ENCODE results near the gene CYP27C1. TPM values are rescaled to one million over a fixed set of nuclear protein-coding genes. Genes with fewer than 3 reads are reported as not detected.

Gene CYP27C1
- total RNA-seq, 1 experiment from 2014 or later, result not detected

DNA sequence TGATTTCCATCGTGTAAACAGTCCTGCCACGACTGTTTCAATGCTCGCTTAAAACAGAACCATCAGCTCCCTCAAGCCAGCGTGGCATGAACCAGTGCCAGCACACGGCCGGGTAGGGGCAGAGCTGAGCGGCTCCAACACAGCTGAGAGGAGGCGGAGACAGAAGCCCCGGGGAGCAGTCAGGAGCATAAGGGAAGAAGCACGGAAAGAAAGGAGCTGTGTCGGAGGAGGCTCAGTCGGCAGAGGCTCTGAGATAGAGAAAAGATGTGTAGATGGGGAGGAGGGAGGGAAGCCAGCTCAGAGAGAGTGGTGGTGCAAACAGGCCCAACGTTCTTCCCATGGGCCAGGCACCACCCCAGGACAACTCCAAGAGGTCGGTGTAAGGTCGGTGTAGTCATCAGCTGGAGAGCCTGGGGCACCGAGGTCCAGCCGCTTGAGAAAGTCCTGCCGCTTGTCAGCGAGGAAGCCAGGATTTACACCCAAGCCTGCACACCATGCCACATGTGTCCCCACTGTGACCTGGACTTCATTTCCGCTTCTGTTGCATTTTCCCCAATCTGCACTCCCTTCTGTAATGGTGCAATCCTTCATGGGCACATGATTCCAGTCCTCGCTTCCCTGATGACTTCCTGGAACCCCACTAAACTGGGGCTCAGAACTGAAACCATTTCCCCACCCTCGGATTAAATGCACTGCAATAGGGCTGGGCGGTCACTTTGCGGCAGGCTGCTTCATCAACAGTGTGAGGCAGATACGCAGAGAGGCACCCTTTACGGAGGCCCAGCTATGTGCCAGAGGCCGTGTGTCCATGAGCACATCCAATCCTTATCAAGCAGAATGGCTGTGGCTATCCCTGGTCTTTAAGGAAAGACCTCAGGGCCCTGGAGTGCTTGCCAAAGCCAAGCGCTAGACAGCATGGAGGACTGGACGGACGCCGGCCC is 43.5 kb downstream of the CYP27C1 start:
- Histone ChIP-seq H3K4me1 (ENCODE audit: control insufficient read depth in 1 of 2, insufficient read depth in 2 of 2, low read length in 2 of 2) (no peaks in the 10 kb centered on the region; a peak in 1 of 4 replicates), H3K36me3 (ENCODE audit: control insufficient read depth in 1 of 2, insufficient read depth in 2 of 2, low read length in 2 of 2) (no peaks in the 10 kb centered on the region), H3K9me3 (ENCODE audit: control insufficient read depth in 1 of 2, insufficient read depth in 1 of 2, low read depth in 1 of 2, low read length in 2 of 2) (0 out of 4 replicates have a peak, but pooled peaks cover 0 to 7% of the 10 kb centered on the region in 2 experiments), H2AFZ (ENCODE audit: low read depth, low read length, poor library complexity, severe bottlenecking) (no peak overlapping the region), H3K4me2 (ENCODE audit: low read length) (no peak overlapping the region), H3K9ac (ENCODE audit: low read length) (no peak overlapping the region), H3K27ac (ENCODE audit: low read depth, low read length) (no peak overlapping the region), H3K4me3 (replicated peaks in 1 of 2; ENCODE audit: low read depth in 1 of 2, low read length in 2 of 2) (no peak overlapping the region), H3K27me3 (ENCODE audit: insufficient read depth, low read length) (no peaks in the 10 kb centered on the region), H4K20me1 (ENCODE audit: insufficient read depth) (no peaks in the 10 kb centered on the region), H3K79me2 (ENCODE audit: insufficient read depth, low read length) (no peaks in the 10 kb centered on the region), H3K9me2 (ENCODE audit: insufficient read depth) (no peaks in the 10 kb centered on the region)
- intact Hi-C loops (cut with micrococcal nuclease), result no loop called here
- RAD21 ChIA-PET (ENCODE audit: low non-redundant PET in 1 of 2, low total read pairs in 2 of 2, uncharacterized antibody in 2 of 2, unreplicated experiment in 2 of 2), result no interaction called here
- DNase-seq (ENCODE audit: low read depth, low spot score) (no peak), ATAC-seq (no peak)
- POLR2A ChIA-PET, result no interaction called here
- no TSS peak for BruUV-seq (replicated peaks)
- CTCF ChIA-PET, result interaction anchor here (2.0 kb wide), 1 partner anchor 109 kb away, joined by 5 read pairs; no protein-coding TSS in a partner anchor
- no peak for TF ChIP-seq ZNF274 (IDR thresholded peaks at IDR 0.05; ENCODE audit: low read depth, low read length)
- no peak for TF ChIP-seq SP1 (IDR thresholded peaks at IDR 0.05; ENCODE audit: low read depth)
- TF ChIP-seq ELF1 (IDR thresholded peaks at IDR 0.05; ENCODE audit: borderline replicate concordance, low read depth), result no peak
- TF ChIP-seq, protein P1, sequence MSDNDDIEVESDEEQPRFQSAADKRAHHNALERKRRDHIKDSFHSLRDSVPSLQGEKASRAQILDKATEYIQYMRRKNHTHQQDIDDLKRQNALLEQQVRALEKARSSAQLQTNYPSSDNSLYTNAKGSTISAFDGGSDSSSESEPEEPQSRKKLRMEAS (IDR thresholded peaks at IDR 0.05), result no peak
- TF ChIP-seq POLR2AphosphoS5 (IDR thresholded peaks at IDR 0.05; ENCODE audit: low read depth, low read length), result no peak
- TF ChIP-seq, protein P2, sequence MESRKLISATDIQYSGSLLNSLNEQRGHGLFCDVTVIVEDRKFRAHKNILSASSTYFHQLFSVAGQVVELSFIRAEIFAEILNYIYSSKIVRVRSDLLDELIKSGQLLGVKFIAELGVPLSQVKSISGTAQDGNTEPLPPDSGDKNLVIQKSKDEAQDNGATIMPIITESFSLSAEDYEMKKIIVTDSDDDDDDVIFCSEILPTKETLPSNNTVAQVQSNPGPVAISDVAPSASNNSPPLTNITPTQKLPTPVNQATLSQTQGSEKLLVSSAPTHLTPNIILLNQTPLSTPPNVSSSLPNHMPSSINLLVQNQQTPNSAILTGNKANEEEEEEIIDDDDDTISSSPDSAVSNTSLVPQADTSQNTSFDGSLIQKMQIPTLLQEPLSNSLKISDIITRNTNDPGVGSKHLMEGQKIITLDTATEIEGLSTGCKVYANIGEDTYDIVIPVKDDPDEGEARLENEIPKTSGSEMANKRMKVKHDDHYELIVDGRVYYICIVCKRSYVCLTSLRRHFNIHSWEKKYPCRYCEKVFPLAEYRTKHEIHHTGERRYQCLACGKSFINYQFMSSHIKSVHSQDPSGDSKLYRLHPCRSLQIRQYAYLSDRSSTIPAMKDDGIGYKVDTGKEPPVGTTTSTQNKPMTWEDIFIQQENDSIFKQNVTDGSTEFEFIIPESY (IDR thresholded peaks at IDR 0.05; ENCODE audit: extremely low read depth, insufficient replicate concordance, low read length), result no peak
